Measurements from ENCODE around the gene TRMT61B.

GRCh38 chr2:28904295-28904694 lies 34.2 kb upstream of the TRMT61B start:
- TF ChIP-seq POLR2AphosphoS5 (IDR thresholded peaks at IDR 0.05; ENCODE audit: low read depth, low read length) (no peak), SIN3A (IDR thresholded peaks at IDR 0.05; ENCODE audit: borderline replicate concordance, insufficient read depth, low read length) (no peak), TAF1 (IDR thresholded peaks at IDR 0.05; ENCODE audit: borderline replicate concordance, insufficient read depth, low read length) (no peak), REST (IDR thresholded peaks at IDR 0.05; ENCODE audit: insufficient read depth in 1 of 2, low read depth in 2 of 2, low read length in 2 of 2) (no peak), FOXP2 (optimal IDR thresholded peaks at IDR 0.05; ENCODE audit: borderline replicate concordance, extremely low read depth, extremely low read length, insufficient read depth) (no peak)

Data from PFSK-1 (cell line).